Measurements from ENCODE around the gene LDLRAD3.
"Not testable (repeated sequence)": the region's sequence is repeated elsewhere in the genome, so short reads cannot be mapped to it uniquely, and the experiment has no call there.

Gene LDLRAD3

GRCh38 chr11:35992548-35992947 is 48.7 kb downstream of the LDLRAD3 start:
- DNase-seq (ENCODE audit: low read depth in 2 of 2): no peak

- no peak for DNase-seq (ENCODE audit: low read depth in 2 of 2)
Measured at GRCh38 chr11:35994421-35994820, 50.6 kb downstream of the LDLRAD3 start.

GRCh38 chr11:35995681-35996271 is 51.9 kb downstream of the LDLRAD3 start:
- DNase-seq (ENCODE audit: low read depth in 2 of 2): no peak

- DNase-seq (ENCODE audit: low read depth in 2 of 2): no peak
Measured at GRCh38 chr11:35997902-35998520, 54.1 kb downstream of the LDLRAD3 start.

- no peak for DNase-seq (ENCODE audit: low read depth in 2 of 2)
Measured at GRCh38 chr11:35998634-35999033, 54.8 kb downstream of the LDLRAD3 start.

GRCh38 chr11:36000616-36001190 is 56.8 kb downstream of the LDLRAD3 start:
- DNase-seq (ENCODE audit: low read depth in 2 of 2): no peak

GRCh38 chr11:36002196-36002595 is 58.3 kb downstream of the LDLRAD3 start:
- no peak for DNase-seq (ENCODE audit: low read depth in 2 of 2)

GRCh38 chr11:36002796-36003195 is 58.9 kb downstream of the LDLRAD3 start:
- no peak for DNase-seq (ENCODE audit: low read depth in 2 of 2)

- DNase-seq (ENCODE audit: low read depth in 2 of 2): no peak
Measured at GRCh38 chr11:36006556-36006955, 62.7 kb downstream of the LDLRAD3 start.

- DNase-seq (ENCODE audit: low read depth in 2 of 2): no peak
Measured at GRCh38 chr11:36007127-36007655, 63.3 kb downstream of the LDLRAD3 start.

GRCh38 chr11:36008584-36008983 is 64.7 kb downstream of the LDLRAD3 start:
- no peak for DNase-seq (ENCODE audit: low read depth in 2 of 2)

- no peak for DNase-seq (ENCODE audit: low read depth in 2 of 2)
Measured at GRCh38 chr11:36009473-36009872, 65.6 kb downstream of the LDLRAD3 start.

- no peak for DNase-seq (ENCODE audit: low read depth in 2 of 2)
Measured at GRCh38 chr11:36010010-36010740, 66.3 kb downstream of the LDLRAD3 start.

- no peak for DNase-seq (ENCODE audit: low read depth in 2 of 2)
Measured at GRCh38 chr11:36011574-36011973, 67.7 kb downstream of the LDLRAD3 start.

GRCh38 chr11:36012455-36012854 is 68.6 kb downstream of the LDLRAD3 start:
- DNase-seq (ENCODE audit: low read depth in 2 of 2): no peak

- DNase-seq (ENCODE audit: low read depth in 2 of 2): no peak
Measured at GRCh38 chr11:36012979-36013378, 69.1 kb downstream of the LDLRAD3 start.

GRCh38 chr11:36013446-36013845 is 69.6 kb downstream of the LDLRAD3 start:
- DNase-seq (ENCODE audit: low read depth in 2 of 2): not testable (repeated sequence)

GRCh38 chr11:36013950-36014897 is 70.4 kb downstream of the LDLRAD3 start:
- no peak for DNase-seq (ENCODE audit: low read depth in 2 of 2)

GRCh38 chr11:36014898-36015665 is 71.2 kb downstream of the LDLRAD3 start:
- no peak for DNase-seq (ENCODE audit: low read depth in 2 of 2)

GRCh38 chr11:36015799-36016198 is 71.9 kb downstream of the LDLRAD3 start:
- DNase-seq (ENCODE audit: low read depth in 2 of 2): no peak

GRCh38 chr11:36016263-36016662 is 72.4 kb downstream of the LDLRAD3 start:
- DNase-seq (ENCODE audit: low read depth in 2 of 2): no peak

All from activated CD4-positive, alpha-beta T cell treated with anti-CD3 and anti-CD28 coated beads for 24 hours (primary cell).